Activated naive CD4-positive, alpha-beta T cell treated with anti-CD3 and anti-CD28 coated beads for 36 hours (primary cell): Measurements from ENCODE around the gene NPTX2. TPM values are rescaled to one million over a fixed set of nuclear protein-coding genes. Genes with fewer than 3 reads are reported as not detected.

Experiments used
- CTCF ChIA-PET: fragments of 350-600 bp; sonication (Branson Sonifier 250); formaldehyde crosslinking; loops from one replicate; lab custom pipeline; 2021; ENCODE audit warnings: antibody characterized with exemption; lab: Charles Lee
- DNase-seq: peaks from one replicate; pipeline ENCODE4 v3.0.0-alpha.2; 2020
- H3K27ac Mint-ChIP-seq: one replicate; pipeline ENCODE4 v1.8.0; 2021; ENCODE audit warnings: mild to moderate bottlenecking, mixed read lengths
- H3K27me3 Mint-ChIP-seq: one replicate; pipeline ENCODE4 v1.8.0; 2021; ENCODE audit warnings: low read depth, mixed read lengths
- H3K36me3 Mint-ChIP-seq: one replicate; pipeline ENCODE4 v1.8.0; 2021; ENCODE audit warnings: low read depth, mixed read lengths
- H3K4me1 Mint-ChIP-seq: one replicate; pipeline ENCODE4 v1.8.0; 2021; ENCODE audit warnings: low read depth, mixed read lengths
- H3K4me3 Mint-ChIP-seq: one replicate; pipeline ENCODE4 v1.8.0; 2021; ENCODE audit warnings: mild to moderate bottlenecking, moderate library complexity, mixed read lengths
- H3K9me3 Mint-ChIP-seq: one replicate; pipeline ENCODE4 v1.8.0; 2021; ENCODE audit warnings: mixed read lengths
- intact Hi-C: fragments of 100-400 bp; cut with micrococcal nuclease; formaldehyde crosslinking; loops from one replicate; pipeline ENCODE4 v1.15.1; 2023
- total RNA-seq, 2 experiments: library from RNA; stranded (reverse); gene quantifications; one replicate each; pipeline ENCODE4 v1.2.3, GENCODE V29; 2021

Gene NPTX2
- total RNA-seq, 2 experiments from 2014 or later: not detected

- intact Hi-C loops: no loop called here
- Mint-ChIP-seq H3K4me3 (no peak overlapping the region), H3K9me3 (no peaks in the 10 kb centered on the region), H3K36me3 (peaks cover 1% of the 10 kb centered on the region), H3K27ac (no peak overlapping the region), H3K27me3 (peaks cover 5% of the 10 kb centered on the region), H3K4me1 (no peaks in the 10 kb centered on the region)
- DNase-seq: no peak
- CTCF ChIA-PET: no interaction called here
These were observed 45.2 kb downstream of the NPTX2 start for GRCh38 chr7:98662289-98662688.

GRCh38 chr7:98664882-98665281, 47.8 kb downstream of the NPTX2 start:
- no peak overlapping the region for H3K4me3 Mint-ChIP-seq
- peaks cover 5% of the 10 kb centered on the region for H3K27me3 Mint-ChIP-seq
- H3K4me1 Mint-ChIP-seq: no peaks in the 10 kb centered on the region
- no peak overlapping the region for H3K27ac Mint-ChIP-seq
- no peaks in the 10 kb centered on the region for H3K9me3 Mint-ChIP-seq
- DNase-seq: no peak
- CTCF ChIA-PET: no interaction called here
- intact Hi-C loops: no loop called here
- H3K36me3 Mint-ChIP-seq: peaks cover 1% of the 10 kb centered on the region

GRCh38 chr7:98668255-98668654, 51.2 kb downstream of the NPTX2 start:
- CTCF ChIA-PET: interaction anchor here (0.6 kb wide), 1 partner anchor 78 kb away, joined by 3 read pairs; no protein-coding TSS in a partner anchor
- H3K27me3 Mint-ChIP-seq: peaks cover 5% of the 10 kb centered on the region
- H3K36me3 Mint-ChIP-seq: no peaks in the 10 kb centered on the region
- H3K27ac Mint-ChIP-seq: no peak overlapping the region
- no peaks in the 10 kb centered on the region for H3K4me1 Mint-ChIP-seq
- H3K9me3 Mint-ChIP-seq: peaks cover 6% of the 10 kb centered on the region
- intact Hi-C loops: no loop called here
- H3K4me3 Mint-ChIP-seq: no peak overlapping the region
- no peak for DNase-seq

- CTCF ChIA-PET: no interaction called here
- Mint-ChIP-seq H3K36me3 (no peaks in the 10 kb centered on the region), H3K9me3 (peaks cover 7% of the 10 kb centered on the region), H3K27ac (no peak overlapping the region), H3K4me1 (no peaks in the 10 kb centered on the region), H3K4me3 (no peak overlapping the region), H3K27me3 (peaks cover 5% of the 10 kb centered on the region)
- intact Hi-C loops: no loop called here
- DNase-seq: no peak
These were observed 52.4 kb downstream of the NPTX2 start for GRCh38 chr7:98669329-98670000.

GRCh38 chr7:98670186-98670585, 53.1 kb downstream of the NPTX2 start:
- Mint-ChIP-seq H3K27ac (no peak overlapping the region), H3K9me3 (peaks cover 7% of the 10 kb centered on the region), H3K27me3 (peaks cover 3% of the 10 kb centered on the region), H3K4me1 (no peaks in the 10 kb centered on the region), H3K36me3 (no peaks in the 10 kb centered on the region), H3K4me3 (no peak overlapping the region)
- intact Hi-C loops: no loop called here
- DNase-seq: no peak
- CTCF ChIA-PET: no interaction called here

- Mint-ChIP-seq H3K4me3 (no peak overlapping the region), H3K36me3 (no peaks in the 10 kb centered on the region), H3K27me3 (no peaks in the 10 kb centered on the region), H3K4me1 (no peaks in the 10 kb centered on the region), H3K9me3 (peaks cover 7% of the 10 kb centered on the region), H3K27ac (no peak overlapping the region)
- no peak for DNase-seq
- CTCF ChIA-PET: no interaction called here
- intact Hi-C loops: no loop called here
These were observed 54.7 kb downstream of the NPTX2 start for GRCh38 chr7:98671733-98672331.

GRCh38 chr7:98674461-98674860, 57.4 kb downstream of the NPTX2 start:
- peaks cover 7% of the 10 kb centered on the region for H3K9me3 Mint-ChIP-seq

GRCh38 chr7:98674881-98675280, 57.8 kb downstream of the NPTX2 start:
- Mint-ChIP-seq H3K4me3 (no peak overlapping the region), H3K4me1 (no peaks in the 10 kb centered on the region), H3K27me3 (peaks cover 8% of the 10 kb centered on the region), H3K27ac (no peak overlapping the region), H3K36me3 (no peaks in the 10 kb centered on the region), H3K9me3 (peaks cover 7% of the 10 kb centered on the region)
- no peak for DNase-seq
- intact Hi-C loops: no loop called here
- CTCF ChIA-PET: no interaction called here

More at GRCh38 chr7:98674461-98674860, 57.4 kb downstream of the NPTX2 start:
- CTCF ChIA-PET: no interaction called here
- Mint-ChIP-seq H3K36me3 (no peaks in the 10 kb centered on the region), H3K4me3 (no peak overlapping the region), H3K27me3 (peaks cover 5% of the 10 kb centered on the region), H3K27ac (no peak overlapping the region), H3K4me1 (no peaks in the 10 kb centered on the region)
- no peak for DNase-seq
- intact Hi-C loops: no loop called here

- H3K9me3 Mint-ChIP-seq: peaks cover 1% of the 10 kb centered on the region
- intact Hi-C loops: no loop called here
- no peak for DNase-seq
- no peak overlapping the region for H3K27ac Mint-ChIP-seq
- no peaks in the 10 kb centered on the region for H3K4me1 Mint-ChIP-seq
- peaks cover 15% of the 10 kb centered on the region for H3K27me3 Mint-ChIP-seq
- H3K36me3 Mint-ChIP-seq: no peaks in the 10 kb centered on the region
- CTCF ChIA-PET: no interaction called here
- H3K4me3 Mint-ChIP-seq: no peak overlapping the region
These were observed 61.1 kb downstream of the NPTX2 start for GRCh38 chr7:98678215-98678614.

Other genes starting within 250 kb of the NPTX2 start
- gene BAIAP2L1, start 216.2 kb upstream of the NPTX2 start, total RNA-seq: 1 to 10 TPM; 5.6 to 6.1 TPM